Erythroblast (primary cell): ENCODE results near the gene WDR20.

ENCODE experiments used
- GATA1 ChIP-seq: IDR thresholded peaks from 2 replicates; pipeline ENCODE4 v1.6.1; 2011; ENCODE audit warnings: low read depth, mild to moderate bottlenecking, control low read depth, low read length, moderate library complexity
- POLR2A ChIP-seq: IDR thresholded peaks from 2 replicates; pipeline ENCODE4 v1.6.1; 2011; ENCODE audit warnings: mild to moderate bottlenecking, low read length

DNA sequence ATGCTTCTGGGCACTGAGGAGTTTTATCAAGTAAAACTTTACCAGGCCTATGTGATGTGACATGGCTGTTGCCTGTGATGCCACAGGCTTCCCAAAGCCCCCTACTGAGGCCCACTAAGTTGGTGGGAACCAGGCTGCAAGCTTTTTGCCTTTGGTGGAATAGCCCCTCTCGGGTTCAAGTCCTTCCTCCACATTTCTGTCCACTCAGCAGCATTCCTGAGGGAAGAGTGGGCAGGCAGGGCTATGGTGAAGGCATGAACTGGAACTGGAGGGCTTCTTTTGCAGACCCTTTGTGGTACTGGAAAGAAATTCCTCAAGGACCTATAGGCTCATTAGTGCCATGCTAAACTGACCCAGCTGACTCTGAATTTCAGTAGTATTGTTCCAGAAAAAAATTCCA is 48.5 kb downstream of the WDR20 start:
- TF ChIP-seq POLR2A (no peak), GATA1 (no peak)
